Occipital lobe (tissue), 2 donors: Measurements from ENCODE around the gene PROZ. TPM values are rescaled to one million over a fixed set of nuclear protein-coding genes. Genes with fewer than 3 reads are reported as not detected.
"Not testable (repeated sequence)": the region's sequence is repeated elsewhere in the genome, so short reads cannot be mapped to it uniquely, and the experiment has no call there.

ENCODE experiments used
- DNase-seq: peaks from one replicate; lab custom pipeline; 2025; lab: John Stamatoyannopoulos, UW
- total RNA-seq: library from RNA; depleted of rRNA; stranded (reverse); fragments of >200 nt; gene quantifications from one replicate; pipeline ENCODE4 v1.2.3, GENCODE V29; 2014

The PROZ gene, protein sequence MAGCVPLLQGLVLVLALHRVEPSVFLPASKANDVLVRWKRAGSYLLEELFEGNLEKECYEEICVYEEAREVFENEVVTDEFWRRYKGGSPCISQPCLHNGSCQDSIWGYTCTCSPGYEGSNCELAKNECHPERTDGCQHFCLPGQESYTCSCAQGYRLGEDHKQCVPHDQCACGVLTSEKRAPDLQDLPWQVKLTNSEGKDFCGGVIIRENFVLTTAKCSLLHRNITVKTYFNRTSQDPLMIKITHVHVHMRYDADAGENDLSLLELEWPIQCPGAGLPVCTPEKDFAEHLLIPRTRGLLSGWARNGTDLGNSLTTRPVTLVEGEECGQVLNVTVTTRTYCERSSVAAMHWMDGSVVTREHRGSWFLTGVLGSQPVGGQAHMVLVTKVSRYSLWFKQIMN
- not detected for total RNA-seq

DNA sequence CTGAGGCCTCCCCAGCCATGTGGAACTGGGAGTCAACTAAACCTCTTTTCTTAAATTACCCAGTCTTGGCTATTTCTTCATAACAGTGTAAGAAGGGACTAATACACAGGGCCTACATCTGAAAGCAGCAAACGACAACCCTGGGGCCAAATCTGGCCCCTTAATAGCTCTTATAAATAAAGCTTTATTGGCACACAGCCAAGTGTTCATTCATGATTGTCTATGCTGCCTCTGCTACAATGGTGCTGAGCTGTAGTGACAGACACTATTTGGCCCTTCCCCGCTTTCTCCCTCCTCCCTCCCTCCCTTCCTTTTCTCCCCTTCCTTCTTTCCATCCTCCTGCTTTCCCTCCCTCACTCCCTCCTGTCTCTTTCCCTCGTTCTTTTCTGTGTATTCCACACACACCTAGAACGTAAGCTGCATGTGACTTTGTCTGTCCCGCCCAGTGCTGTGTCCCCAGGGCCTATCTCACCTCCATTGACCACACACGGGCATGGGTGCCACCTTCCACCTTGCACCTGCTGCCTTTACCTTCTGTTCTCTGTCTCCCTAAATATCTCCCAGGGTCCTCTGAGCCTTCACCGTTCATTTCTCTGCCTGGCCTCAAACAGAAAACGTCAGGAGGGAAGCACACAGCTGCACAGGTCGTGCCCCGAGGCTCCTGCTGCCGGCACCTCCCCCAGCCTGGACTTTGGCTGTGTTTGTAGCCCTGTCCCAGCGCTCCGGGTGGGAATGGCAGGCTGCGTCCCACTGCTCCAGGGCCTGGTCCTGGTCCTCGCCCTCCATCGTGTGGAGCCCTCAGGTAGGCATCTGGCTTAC lies at the start of gene PROZ:
Gene PROZ (plus strand): TSS at position 720 of the 819 bp plus-strand sequence. CDS start 13 bp downstream, at position 733.
- no peak for DNase-seq

- no peak for DNase-seq
Observed at GRCh38 chr13:113109151-113110047, 49.0 kb upstream of the PROZ start.

DNA sequence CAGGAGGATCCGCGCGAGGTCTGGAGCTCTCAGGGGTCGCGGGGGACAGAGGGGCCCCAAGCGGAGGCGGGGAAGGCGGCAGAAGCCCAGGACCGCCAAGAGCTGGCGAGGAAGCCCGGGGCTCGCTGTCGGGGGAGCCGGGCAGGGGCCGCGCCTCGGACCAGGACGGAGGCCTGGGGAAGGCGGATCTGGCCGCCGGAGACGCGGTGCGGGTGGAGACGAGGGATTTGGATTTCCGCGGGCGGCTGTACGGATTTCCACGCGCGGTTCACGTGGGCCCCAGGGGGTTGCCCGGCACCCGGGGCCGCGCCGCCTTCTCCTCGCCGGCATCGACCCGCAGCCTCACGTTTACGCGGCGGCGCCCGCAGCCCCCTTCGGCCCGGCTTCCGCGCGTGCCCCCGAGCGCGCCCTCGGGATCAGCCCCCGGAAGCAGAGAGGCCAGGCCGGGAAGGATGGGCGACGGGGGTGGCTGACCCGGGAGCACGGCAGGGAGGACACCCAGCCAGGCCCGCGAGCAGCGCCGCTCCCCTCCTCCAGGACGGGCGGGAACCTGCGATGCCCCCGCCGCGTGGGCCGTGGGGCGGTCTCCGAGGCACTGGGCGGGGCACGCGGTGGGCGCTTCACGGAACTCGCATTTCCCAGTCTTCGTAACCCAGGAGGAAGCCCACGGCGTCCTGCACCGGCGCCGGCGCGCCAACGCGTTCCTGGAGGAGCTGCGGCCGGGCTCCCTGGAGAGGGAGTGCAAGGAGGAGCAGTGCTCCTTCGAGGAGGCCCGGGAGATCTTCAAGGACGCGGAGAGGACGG lies 48.2 kb upstream of the PROZ start:
- no peak for DNase-seq

DNA sequence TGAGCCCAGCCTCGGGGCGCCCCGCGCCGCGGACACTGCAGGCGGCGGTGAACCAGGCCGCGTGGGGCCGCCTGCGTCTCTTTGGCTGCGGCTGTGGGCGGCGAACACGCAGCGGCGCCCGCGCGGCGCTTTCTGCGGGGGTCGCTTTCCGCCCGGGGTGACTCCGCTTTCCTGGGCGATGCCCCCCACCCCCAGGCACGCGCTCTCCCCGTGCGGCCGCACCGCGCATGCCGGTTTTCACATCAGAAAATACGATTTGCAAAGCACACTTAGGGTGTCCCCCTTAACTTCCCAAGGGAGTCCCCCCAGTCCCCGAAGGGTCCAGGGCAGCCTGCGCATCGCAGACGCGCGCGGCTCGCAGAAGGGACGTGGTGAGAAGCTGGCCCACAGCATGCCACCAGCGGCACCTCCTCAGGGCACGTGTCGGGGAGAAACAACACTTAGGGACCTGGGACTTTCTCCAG lies 47.6 kb upstream of the PROZ start:
- DNase-seq = no peak

DNA sequence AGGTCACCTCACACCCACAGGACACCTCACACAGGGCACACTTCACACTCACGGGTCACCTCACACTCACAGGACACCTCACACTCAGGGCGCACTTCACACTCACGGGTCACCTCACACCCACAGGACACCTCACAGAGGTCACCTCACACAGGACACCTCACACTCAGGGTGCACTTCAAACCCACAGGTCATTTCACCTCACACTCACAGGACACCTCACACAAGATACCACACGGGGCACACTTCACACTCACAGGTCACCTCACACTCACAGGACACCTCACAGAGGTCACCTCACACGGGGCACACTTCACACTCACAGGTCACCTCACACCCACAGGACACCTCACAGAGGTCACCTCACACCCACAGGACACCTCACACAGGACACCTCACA lies 46.6 kb upstream of the PROZ start:
- DNase-seq = not testable (repeated sequence)

DNA sequence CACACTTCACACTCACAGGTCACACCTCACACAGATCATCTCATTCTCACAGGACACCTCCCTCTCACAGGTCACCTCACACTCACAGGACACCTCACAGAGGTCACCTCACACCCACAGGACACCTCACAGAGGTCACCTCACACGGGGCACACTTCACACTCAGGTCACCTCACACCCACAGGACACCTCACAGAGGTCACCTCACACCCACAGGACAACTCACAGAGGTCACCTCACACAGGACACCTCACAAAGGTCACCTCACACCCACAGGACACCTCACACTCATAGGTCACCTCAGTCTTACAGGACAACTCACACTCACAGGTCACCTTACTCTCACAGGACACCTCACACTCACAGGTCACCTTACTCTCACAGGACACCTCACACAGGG lies 46.0 kb upstream of the PROZ start:
- DNase-seq = not testable (repeated sequence)

- DNase-seq = no peak
Observed at GRCh38 chr13:113112893-113113845, 45.3 kb upstream of the PROZ start.

GRCh38 chr13:113113846-113114271 lies 44.6 kb upstream of the PROZ start:
- DNase-seq = no peak

DNA sequence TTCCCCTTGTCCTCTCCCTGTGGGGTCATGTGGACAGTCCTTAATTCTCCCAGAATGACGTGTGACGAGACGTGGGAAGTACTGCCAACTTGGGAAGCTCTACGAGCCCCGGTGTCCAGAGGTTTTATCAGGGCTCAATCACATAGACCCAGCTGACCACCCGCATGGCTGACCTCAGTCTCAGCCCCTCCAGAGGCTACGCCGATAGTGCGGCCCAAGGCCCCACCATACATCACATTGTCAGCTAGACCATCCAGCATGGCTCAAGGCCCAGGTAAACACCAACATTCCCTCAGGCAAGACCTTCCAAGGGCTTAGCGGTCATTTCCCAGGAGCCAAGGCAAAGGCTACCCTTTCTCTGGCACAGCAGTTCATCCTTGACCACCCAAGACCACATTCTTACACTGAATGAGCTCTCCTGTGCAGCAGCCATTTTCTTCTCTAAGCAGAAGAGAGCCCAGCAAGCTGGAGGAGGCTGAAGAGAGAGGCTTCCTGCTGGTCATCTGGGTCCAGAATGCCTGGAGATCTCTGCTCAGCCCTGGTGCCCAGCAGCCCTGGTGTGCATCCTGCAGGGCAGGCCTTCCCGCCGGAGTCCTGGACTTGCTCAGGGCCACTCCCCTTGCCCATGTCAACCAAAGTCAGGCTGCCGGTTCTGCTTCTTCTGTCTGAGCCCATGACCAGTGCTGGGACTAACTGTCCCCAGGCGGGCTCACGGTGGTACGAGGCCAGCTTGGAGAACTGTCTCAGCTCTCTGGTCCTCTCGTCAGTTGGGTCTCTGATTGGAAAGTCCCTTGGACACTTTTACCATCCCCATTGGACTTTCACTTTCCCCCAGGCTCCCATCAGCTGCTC lies 43.7 kb upstream of the PROZ start:
- no peak for DNase-seq

- DNase-seq = no peak
Observed at GRCh38 chr13:113115363-113116205, 42.9 kb upstream of the PROZ start.

GRCh38 chr13:113116206-113116800 lies 42.1 kb upstream of the PROZ start:
- DNase-seq = no peak

DNA sequence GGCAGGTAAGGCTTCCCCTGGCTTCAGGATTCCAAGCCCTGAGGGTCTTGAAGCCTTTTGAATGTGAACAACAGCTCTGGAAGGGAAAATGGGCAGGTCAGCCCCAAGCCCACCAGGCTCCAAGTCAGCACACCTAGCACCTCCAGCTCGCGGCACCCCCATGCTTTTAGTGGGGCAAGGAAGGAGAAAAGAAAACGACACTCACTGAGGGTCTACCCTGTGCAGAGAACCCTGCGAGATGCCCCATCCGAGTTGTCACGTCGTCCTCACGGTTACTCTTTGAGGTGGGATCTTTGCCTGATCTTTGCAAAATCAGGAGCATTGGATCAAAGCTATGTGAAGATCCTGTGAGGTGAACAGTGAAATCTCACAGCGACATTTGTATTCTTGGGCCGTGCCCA lies 41.6 kb upstream of the PROZ start:
- no peak for DNase-seq

DNA sequence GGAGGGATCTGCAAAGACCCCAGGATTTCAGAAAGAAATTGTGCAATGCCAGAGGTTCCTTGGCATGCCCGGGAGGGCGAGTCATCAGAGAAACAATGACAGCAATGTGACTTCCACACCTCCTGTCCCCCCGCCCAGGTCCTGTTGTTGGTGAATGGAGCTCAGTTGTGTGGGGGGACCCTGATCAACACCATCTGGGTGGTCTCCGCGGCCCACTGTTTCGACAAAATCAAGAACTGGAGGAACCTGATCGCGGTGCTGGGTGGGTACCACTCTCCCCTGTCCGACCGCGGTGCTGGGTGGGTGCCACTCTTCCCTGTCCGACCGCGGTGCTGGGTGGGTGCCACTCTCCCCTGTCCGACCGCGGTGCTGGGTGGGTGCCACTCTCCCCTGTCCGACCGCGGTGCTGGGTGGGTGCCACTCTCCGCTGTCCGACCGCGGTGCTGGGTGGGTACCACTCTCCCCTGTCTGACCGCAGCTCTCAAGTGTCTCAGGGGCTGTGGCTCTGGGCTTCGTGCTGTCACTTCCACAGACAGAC lies 41.0 kb upstream of the PROZ start:
- no peak for DNase-seq

DNA sequence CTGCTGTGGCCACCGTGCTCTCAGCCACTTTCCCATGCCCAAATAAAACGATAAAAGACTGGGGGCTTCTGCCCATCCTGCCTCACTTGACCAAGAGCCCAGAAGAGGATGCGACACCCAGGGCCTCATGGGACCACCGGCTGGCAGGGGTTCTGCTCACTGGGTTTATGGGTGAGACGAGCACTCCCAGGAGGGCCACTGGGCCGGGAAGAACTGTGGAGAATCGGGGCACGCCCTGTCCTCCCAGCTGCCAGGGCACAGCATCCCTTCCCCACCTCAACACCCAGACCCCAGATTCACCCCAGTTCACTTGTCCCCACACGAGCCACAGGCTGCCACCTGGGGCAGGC lies 40.6 kb upstream of the PROZ start:
- DNase-seq = no peak

- no peak for DNase-seq
Observed at GRCh38 chr13:113118261-113119021, 40.0 kb upstream of the PROZ start.

DNA sequence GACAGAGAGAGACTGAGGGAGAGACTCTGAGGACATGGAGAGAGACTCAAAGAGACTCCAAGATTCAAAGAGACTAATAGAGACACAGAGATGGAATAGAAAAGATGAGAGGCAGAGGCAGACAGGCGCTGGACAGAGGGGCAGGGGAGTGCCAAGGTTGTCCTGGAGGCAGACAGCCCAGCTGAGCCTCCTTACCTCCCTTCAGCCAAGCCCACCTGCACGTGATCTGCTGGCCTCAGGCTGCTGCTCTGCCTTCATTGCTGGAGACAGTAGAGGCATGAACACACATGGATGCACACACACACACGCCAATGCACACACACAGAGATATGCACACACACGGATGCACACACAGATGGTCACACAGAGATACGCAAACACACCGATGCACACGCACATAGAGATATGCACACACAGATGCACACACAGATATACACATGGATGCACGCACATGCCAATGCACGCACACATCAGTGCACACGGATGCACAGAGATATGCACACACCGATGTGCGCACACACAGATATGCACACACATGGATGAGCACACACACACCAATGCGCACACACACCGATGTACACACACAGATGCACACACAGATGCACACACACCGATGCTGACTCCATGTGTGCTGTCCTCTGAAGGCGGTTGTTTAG lies 39.2 kb upstream of the PROZ start:
- DNase-seq = no peak
